Stimulated activated CD8-positive, alpha-beta memory T cell treated with anti-CD3 and anti-CD28 coated beads, Interleukin-15, amount 100 ng/mL, for 4 hours (primary cell): ENCODE results near the gene HOOK2.
"Not testable (repeated sequence)": the region's sequence is repeated elsewhere in the genome, so short reads cannot be mapped to it uniquely, and the experiment has no call there.

ENCODE experiments used
- DNase-seq, 2 donors: peaks; one replicate each; pipeline ENCODE4 v3.0.0-alpha.2; 2020; ENCODE audit warnings: low read depth in 2 of 2

The HOOK2 gene, protein sequence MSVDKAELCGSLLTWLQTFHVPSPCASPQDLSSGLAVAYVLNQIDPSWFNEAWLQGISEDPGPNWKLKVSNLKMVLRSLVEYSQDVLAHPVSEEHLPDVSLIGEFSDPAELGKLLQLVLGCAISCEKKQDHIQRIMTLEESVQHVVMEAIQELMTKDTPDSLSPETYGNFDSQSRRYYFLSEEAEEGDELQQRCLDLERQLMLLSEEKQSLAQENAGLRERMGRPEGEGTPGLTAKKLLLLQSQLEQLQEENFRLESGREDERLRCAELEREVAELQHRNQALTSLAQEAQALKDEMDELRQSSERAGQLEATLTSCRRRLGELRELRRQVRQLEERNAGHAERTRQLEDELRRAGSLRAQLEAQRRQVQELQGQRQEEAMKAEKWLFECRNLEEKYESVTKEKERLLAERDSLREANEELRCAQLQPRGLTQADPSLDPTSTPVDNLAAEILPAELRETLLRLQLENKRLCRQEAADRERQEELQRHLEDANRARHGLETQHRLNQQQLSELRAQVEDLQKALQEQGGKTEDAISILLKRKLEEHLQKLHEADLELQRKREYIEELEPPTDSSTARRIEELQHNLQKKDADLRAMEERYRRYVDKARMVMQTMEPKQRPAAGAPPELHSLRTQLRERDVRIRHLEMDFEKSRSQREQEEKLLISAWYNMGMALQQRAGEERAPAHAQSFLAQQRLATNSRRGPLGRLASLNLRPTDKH

DNA sequence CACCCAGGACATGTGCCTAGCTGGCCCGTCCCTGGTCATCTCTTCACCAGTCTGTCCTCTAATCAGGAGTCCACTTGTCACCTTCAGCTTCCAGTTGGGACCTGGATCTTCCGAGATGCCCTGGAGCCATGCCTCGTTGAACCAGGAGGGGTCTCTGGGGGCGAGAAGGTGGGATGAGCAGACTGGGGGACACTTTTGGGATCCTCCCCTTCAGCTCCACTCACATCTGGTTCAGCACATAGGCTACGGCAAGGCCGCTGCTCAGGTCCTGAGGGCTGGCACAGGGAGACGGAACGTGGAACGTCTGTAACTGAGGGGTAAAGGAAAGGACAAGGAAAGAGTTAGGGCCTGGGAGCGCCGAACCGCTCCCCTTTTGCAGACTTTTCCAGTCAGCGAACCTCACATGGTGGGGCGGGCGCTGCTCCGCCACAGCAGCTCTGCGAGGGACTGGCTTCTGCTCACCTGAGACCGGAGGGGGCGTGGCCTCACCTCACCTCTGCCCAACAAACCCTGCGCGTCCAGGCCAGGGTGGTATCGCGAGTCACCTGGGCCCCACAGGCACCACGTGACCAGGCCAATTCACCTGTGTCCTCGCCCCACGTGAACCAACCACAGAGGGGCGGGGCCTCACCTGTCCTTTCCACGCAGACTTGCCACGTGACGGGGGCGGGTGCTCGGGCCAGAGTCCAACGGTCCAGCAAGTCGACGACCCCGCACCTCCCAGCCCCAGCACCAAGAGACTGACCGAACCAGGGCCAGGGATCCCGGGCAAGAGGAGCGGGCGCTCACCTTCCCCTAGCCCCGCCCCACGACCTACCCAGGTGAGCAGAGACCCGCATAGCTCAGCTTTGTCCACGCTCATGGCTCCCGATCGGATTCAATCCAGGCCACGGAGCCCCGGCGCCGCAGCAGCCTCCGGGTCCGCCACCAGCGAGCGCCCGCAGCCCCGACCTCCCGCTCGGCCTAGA, at the start of gene HOOK2:
Gene HOOK2 (minus strand): TSS at position 965 of the 968 bp plus-strand sequence. CDS start 103 bp downstream, at position 862.
- DNase-seq = no peak

DNA sequence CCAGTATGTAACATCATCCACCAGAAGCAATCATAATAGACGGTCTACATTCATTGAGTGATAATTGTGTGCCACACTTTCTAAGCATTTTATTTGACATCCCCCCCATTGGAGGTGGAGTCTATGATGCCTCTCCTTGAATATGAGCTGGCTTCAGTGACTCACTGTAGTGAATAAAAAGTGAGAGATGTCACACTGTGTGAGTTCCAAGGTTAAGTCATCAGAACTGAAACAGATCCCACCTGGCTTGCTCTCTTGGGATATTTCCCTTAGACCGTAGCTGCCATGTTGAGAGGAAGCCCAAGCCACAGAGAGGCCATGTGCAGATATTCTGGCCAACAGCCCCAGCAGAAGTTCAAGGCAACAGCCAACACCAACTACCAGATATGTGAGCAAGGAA, 46.4 kb upstream of the HOOK2 start:
- no peak for DNase-seq

DNA sequence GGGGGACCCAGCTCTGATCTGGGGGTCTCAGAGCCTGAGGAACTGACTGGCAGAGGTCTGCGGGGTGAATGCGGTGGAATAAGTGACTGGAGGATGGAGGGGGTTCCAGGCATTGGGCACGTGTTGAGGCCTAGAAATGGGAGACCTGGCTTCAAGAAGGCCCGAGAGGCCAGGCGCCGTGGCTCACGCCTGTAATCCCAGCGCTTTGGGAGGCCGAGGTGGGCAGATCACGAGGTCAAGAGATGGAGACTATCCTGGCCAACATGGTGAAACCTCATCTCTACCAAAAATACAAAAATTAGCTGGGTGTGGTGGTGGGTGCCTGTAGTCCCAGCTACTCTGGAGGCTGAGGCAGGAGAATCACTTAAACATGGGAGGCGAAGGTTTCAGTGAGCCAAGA, 42.5 kb upstream of the HOOK2 start:
- DNase-seq = not testable (repeated sequence)

DNA sequence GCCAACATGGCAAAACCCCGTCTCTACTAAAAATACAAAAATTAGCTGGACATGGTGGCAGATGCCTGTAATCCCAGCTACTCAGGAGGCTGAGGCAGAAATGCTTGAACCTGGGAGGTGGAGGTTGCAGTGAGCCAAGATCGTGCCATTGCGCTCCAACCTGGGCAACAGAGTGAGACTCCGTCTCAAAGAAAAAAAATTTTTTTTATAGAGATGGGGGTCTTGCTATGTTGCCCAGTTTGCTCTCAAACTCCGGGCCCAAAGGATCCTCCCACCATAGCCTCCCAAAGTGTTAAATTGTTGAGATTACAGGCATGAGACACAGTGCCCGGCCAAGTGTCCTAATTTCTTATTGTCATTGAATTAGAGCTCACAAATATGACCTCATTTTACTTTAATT, 41.8 kb upstream of the HOOK2 start:
- DNase-seq = not testable (repeated sequence)

DNA sequence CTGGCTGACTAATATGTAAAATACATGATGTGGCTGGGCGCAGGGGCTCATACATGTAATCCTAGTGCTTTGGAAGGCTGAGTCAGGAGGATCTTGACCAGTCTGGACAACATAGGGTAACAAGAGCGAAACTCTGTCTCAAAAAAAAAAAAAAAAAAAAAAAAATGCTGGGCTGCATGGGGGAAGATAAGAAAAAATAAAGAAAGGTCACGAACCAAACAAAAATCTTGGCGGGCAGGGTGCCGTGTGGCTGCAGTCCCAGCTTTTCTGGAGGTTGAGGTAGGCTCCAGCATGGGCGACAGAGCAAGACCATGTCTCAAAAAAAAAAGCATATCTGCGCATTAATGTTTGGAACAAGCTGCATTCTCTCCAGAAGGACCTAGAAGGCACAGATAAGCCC, 39.7 kb upstream of the HOOK2 start:
- no peak for DNase-seq

DNA sequence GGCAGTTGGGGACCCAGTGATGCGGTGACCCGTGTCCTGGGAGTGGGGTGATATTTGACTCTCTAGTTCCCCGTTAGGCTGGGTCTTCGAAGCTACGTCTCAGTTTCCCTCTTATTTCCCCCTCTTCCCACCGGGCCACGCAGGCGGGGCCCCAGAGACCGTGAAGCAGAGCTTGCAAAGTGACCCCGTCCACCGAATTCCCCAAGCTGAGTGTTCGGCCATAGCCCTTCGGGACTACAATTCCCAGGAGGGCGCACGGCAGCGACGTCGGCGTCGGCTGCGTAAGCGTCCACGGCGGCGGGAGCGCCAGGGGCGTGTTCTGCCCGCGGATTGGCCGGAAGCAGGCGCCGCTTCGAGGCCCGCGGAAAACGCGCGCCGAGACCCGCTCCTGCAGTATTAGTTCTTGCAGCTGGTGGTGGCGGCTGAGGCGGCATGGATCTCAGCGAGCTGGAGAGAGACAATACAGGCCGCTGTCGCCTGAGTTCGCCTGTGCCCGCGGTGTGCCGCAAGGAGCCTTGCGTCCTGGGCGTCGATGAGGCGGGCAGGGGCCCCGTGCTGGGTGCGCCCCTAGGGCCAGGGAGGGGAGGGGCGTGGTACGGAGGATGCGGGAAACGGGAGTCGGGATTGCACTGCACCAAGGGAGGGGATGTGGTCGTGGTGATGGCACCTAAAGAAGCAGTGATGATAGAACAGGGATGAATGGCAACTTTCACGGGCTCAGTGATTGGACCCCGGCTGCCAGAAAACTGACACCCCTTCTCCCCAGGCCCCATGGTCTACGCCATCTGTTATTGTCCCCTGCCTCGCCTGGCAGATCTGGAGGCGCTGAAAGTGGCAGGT, 31.1 kb upstream of the HOOK2 start, which contains the start of gene RNASEH2A:
Gene RNASEH2A (plus strand): TSS at position 343 of the 840 bp plus-strand sequence. CDS start 90 bp downstream, at position 433.
- peak; percentile 66 to 76 for DNase-seq

DNA sequence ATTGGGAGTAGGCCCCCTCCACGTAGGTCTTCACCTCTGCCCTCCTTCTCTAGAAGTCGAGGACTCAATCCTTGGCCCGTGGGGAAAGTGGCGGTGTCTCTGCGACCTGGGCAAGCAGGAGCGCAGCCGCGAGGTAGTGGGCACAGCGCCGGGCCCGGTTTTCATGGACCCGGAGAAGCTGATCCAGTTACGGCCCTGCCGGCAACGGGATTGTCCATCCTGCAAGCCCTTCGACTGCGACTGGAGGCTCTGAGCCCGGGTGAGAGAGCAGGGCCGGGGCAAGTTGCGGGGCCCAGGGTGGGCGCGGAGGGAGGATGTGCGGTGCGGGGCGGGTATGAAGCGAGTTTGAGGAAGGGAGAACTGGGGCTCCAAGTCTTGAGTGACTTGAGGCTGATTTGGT, 28.7 kb upstream of the HOOK2 start:
- DNase-seq = no peak

DNA sequence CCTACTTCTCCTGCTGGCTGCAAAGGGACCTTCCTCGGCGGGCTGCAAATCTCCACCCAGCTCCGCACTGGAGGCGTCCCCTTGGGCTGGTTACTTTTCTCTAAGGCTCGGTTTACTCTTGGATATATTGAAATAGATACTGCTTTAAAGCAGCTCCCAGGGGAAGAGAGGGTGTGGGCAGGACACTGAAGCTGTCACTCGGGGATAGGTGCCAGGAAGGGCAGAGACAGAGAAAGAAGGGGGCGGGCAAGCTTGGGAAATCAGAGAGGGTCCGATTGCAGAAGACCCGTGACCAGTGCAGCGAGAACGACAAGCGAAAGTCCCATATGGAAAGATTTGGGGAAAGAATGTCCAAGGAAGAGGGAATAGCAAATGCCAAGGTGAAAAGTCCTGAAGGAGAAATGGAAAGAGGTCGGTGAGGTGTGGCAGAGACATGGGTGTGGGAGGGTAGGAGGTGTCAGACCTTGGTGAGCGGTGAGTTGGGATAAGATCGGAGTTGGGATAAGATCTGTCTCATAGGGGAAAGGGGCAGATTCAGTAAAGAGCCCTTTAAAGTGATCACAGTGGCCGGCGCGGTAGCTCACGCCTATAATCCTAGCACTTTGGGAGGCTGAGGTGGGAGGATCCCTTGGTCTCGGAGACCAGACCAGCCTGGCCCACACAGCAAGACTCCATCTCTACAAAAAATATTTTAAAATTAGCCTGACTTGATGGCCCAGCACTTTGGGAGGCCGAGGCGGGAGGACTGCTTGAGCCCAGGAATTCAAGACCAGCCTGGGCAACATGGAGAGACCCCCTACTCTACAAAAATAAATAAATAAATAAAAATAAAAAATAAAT, 27.1 kb upstream of the HOOK2 start:
- no peak for DNase-seq

DNA sequence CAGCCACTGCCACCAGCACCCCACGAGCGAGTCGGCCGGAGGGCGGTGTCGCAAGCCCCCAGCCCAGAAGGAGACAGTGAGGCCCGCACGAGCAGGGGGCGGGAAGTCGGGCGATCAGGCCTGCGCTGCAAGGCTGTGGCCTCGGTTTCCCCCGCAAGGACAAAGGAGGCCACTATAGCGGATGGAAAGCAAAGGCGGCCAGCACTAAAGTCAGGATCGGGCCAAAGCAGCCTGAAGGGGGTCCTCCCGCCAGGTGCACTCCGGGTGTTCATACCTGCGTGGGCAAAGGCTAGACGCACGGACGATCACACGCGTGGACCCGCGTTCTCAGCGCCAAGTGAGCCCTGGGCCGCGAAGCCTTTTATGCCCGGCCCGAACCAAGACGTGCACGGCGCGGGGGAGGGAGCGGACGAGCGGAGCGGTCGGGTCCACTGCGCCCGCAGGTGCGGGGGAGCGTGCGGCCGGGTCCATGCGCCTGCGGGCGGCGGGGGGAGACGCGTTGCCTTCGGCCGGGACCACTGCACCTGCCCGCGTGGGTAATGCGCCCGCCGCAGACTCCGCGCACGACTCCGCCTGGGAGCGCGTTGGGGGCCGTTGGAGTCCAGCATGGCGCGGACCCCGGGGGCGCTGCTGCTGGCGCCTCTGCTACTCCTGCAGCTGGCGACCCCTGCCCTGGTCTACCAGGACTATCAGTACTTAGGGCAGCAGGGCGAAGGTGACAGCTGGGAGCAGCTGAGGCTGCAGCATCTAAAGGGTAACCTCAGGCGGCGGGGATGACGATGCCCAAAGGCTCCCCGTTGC, 26.3 kb upstream of the HOOK2 start, which contains the start of the genes PRDX2 and THSD8:
Gene PRDX2 (minus strand): TSS at position 335 of the 801 bp plus-strand sequence. CDS start 539 bp downstream, outside the sequence.
Gene THSD8 (plus strand): TSS at position 604 of the 801 bp plus-strand sequence. CDS start 3 bp downstream, at position 607.
- no peak for DNase-seq

DNA sequence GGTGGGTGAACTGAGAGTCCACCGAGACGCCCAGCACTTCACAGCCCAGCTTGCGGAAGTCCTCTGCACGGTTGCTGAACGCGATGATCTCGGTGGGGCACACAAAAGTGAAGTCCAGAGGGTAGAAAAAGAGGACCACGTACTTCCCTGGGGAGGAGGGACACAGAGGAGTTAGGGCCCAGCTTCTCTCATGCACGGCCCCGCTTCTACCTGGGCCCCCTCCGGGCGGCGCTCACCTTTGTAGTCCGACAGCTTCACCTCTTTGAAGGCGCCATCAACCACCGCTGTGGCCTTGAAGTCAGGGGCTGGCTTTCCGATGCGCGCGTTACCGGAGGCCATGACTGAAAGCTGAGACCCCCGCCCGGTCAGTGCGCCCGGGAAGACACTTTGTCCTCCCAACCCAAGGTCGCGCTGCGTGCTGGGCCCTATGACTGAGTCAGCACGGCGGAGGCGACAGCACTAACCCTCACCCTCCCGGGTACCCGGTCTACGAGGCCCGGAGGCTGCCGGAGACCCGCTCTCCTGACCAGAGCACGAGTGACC, 25.6 kb upstream of the HOOK2 start:
- no peak for DNase-seq

DNA sequence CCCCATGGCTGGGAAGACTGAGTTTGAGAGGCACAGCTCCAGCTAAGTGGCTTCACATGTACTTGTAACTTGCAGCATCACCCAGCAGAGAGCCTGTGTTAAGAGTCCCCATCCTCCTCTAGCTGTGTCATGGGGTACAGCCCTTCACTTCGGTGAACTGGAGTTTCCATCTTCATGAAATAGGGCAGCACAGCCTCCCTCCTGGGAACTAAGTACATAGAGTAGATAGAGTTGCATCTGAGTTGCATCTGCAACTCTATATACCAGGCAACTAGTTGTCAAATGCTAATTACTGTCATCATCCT, 25.1 kb upstream of the HOOK2 start:
- DNase-seq = no peak

DNA sequence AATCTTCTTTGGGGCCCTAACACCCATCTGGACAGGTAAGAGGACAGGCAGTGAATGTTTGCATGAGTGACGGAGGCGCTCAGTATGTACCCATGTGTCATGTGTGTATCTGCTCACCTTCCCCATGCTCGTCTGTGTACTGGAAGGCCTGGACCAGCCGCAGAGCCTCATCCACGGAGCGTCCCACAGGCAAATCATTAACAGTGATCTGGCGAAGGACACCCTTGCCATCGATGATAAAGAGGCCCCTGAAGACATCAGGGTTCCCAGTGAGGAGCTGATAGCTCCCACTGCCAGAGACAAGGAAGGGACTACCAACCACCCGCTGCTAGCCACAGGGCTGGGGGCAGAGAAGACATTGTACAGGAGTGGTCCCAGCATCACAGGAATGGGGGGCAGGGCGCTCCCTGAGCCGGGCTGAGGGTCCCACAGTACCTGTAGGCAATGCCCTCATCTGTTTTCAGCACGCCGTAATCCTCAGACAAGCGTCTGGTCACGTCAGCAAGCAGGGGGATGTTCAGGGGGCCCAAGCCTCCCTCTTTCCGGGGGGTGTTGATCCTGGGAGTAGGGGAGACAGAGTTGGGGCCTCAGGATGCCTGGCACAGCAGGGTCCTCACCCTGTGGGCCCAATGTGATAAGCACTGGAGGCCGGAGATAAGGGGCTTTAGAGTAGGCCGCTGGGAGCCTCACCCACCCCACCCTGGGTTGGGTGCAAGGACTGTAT, 24.6 kb upstream of the HOOK2 start:
- DNase-seq = no peak

DNA sequence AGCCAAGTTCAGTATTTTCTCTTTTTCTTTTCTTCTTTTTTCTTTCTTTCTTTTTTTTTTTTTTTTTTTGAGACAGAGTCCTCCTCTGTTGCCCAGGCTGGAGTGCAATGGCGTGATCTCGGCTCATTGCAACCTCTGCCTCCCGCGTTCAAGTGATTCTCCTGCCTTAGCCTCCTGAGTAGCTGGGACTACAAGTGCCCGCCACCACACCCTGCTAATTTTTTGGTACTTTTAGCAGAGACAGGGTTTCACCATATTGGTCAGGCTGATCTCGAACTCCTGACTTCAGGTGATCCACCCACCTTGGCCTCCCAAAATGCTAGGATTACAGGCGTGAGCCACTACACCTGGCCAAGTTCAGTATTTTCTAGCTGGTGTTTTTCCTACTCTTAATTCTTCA, 22.3 kb upstream of the HOOK2 start:
- DNase-seq = not testable (repeated sequence)

DNA sequence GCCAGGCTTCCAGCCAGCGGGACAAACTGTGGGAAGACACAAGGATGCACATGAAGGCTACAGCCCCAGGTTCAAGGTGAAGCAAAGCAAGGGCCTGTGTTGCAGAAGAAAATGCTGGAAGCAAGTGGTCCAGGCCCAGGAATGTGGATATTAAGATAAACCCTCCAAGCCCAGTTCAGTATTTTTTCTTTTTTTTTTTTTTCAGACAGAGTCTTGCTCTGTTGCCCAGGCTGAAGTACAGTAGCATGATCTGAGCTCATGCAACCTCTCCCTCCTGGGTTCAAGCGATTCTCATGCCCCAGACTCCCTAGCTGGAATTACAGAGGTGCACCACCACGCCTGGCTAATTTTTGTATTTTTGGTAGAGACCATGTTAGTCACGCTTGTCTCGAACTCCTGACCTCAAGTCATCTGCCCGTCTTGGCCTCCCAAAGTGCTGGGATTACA, 21.8 kb upstream of the HOOK2 start:
- DNase-seq = no peak

DNA sequence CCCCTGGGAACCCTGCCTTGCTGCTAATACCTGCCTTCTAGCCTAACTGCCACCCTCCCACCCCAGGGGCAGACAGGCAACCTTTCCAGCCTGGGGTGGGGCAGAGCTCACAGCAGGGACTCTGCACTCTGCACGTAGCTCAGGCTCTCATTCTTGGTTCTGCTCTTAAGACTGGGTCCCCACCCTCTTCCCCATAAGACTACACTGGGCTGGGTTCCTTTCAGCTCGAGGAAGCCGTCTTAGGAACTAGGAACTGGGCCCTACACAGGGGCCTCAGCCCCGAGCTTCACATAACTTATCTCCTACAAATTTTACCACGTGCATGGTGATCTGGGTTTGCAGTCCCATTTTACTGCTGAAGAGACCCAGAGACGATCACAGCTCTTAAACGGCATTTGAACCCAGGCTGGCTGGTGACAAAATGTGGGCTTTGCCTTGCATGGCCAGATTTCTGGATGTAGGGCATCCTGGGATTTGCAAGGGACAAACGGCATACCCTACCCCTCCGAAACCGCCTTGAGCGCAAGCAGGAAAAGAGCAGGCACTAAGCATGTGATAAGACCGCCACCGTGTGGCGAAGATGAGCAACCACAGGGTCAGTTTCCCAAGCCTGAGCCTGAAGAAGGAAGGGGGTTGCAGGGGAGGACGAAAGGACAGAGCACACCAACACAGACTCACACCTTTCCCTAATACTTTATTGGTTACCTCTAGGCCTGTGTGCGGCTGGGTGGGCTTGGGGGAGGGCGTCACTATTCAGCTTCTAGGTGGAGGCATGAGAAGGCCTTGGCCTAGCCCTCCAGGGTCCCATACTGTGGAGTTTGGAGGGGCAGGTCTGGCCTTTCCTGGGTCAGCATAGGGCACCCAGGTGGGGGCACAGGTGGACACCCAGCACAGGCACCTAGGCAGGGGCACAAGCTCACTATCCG, 21.1 kb upstream of the HOOK2 start:
- DNase-seq = peak in 1 of 2 donors; percentile 50

DNA sequence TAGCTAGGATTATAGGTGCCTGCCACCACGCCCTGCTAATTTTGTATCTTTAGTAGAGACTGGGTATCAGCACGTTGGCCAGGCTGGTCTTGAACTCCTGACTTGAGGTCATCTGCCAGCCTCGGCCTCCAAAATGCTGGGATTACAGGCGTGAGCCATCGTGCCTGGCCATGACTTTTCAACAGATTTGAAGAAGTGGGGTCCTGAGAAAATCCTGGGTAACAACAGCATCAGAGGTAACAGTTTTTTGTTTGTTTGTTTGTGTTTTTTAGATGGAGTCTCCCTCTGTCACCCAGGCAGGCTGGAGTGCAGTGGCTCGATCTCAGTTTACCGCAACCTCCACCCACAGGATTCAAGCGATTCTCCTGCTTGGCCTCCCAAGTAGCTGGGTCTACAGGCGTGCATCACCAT, 19.6 kb upstream of the HOOK2 start:
- DNase-seq = no peak
